ENCODE results near the gene VPS13D. TPM values are rescaled to one million over a fixed set of nuclear protein-coding genes. Genes with fewer than 3 reads are reported as not detected.

Gene VPS13D
- total and polyA plus RNA-seq, 9 donors: 19.8 to 59.3 (median 41.8) TPM

GRCh38 chr1:12359359-12360133 is 129.7 kb downstream of the VPS13D start:
- no peaks in the 10 kb centered on the region for H3K36me3 ChIP-seq
- H3K9me3 ChIP-seq: no peaks in the 10 kb centered on the region
- intact Hi-C loops (cut with DNase I): no loop called here
- H3K4me1 ChIP-seq (ENCODE audit: insufficient read depth): no peaks in the 10 kb centered on the region
- H3K27ac ChIP-seq: no peak overlapping the region
- DNase-seq: no peak
- no peak for TF ChIP-seq CTCF (IDR thresholded peaks at IDR 0.05)
- TF ChIP-seq POLR2A (IDR thresholded peaks at IDR 0.05): no peak
- no peak for TF ChIP-seq EP300 (IDR thresholded peaks at IDR 0.05)
- WGBS, 3 donors: 48 to 56% (median 54%) methylated on average over 3 of the region's 3 CpGs
- no peaks in the 10 kb centered on the region for H3K27me3 ChIP-seq
- H3K4me3 ChIP-seq: no peak overlapping the region

GRCh38 chr1:12368646-12369045 is 138.8 kb downstream of the VPS13D start:
- DNase-seq: no peak
- WGBS, 3 donors: 56 to 66% (median 61%) methylated on average over 2 of the region's 2 CpGs
- TF ChIP-seq EP300 (IDR thresholded peaks at IDR 0.05) (no peak), POLR2A (IDR thresholded peaks at IDR 0.05) (no peak), CTCF (IDR thresholded peaks at IDR 0.05) (no peak)
- H3K4me1 ChIP-seq (ENCODE audit: insufficient read depth): no peaks in the 10 kb centered on the region
- H3K27ac ChIP-seq: no peak overlapping the region
- H3K36me3 ChIP-seq: no peaks in the 10 kb centered on the region
- no peaks in the 10 kb centered on the region for H3K27me3 ChIP-seq
- no peak overlapping the region for H3K4me3 ChIP-seq
- H3K9me3 ChIP-seq: no peaks in the 10 kb centered on the region
- intact Hi-C loops (cut with DNase I): no loop called here

- no peak for TF ChIP-seq POLR2A (IDR thresholded peaks at IDR 0.05)
- Histone ChIP-seq H3K4me3 (no peak overlapping the region), H3K36me3 (no peaks in the 10 kb centered on the region), H3K27ac (no peak overlapping the region), H3K9me3 (no peaks in the 10 kb centered on the region), H3K4me1 (ENCODE audit: insufficient read depth) (no peaks in the 10 kb centered on the region), H3K27me3 (no peaks in the 10 kb centered on the region)
- 91 to 94% (median 93%) methylated on average over 6 of the region's 6 CpGs for WGBS, 3 donors
- intact Hi-C loops (cut with DNase I): no loop called here
- DNase-seq: no peak
Measured at GRCh38 chr1:12369258-12369657, 139.4 kb downstream of the VPS13D start.

- intact Hi-C loops (cut with DNase I): no loop called here
- Histone ChIP-seq H3K27me3 (no peaks in the 10 kb centered on the region), H3K4me1 (ENCODE audit: insufficient read depth) (no peaks in the 10 kb centered on the region), H3K4me3 (no peak overlapping the region), H3K36me3 (no peaks in the 10 kb centered on the region), H3K9me3 (no peaks in the 10 kb centered on the region), H3K27ac (no peak overlapping the region)
- DNase-seq: no peak
- no peak for TF ChIP-seq POLR2A (IDR thresholded peaks at IDR 0.05)
- TF ChIP-seq EP300 (IDR thresholded peaks at IDR 0.05): no peak
- TF ChIP-seq CTCF (IDR thresholded peaks at IDR 0.05): no peak
- 70 to 81% (median 77%) methylated on average over 5 of the region's 5 CpGs for WGBS, 3 donors
Measured at GRCh38 chr1:12370333-12370975, 140.6 kb downstream of the VPS13D start.

- 89 to 92% (median 92%) methylated on average over 5 of the region's 5 CpGs for WGBS, 3 donors
- Histone ChIP-seq H3K36me3 (no peaks in the 10 kb centered on the region), H3K27ac (no peak overlapping the region), H3K4me3 (no peak overlapping the region), H3K9me3 (no peaks in the 10 kb centered on the region), H3K4me1 (ENCODE audit: insufficient read depth) (peaks cover 1% of the 10 kb centered on the region), H3K27me3 (no peaks in the 10 kb centered on the region)
- TF ChIP-seq POLR2A (IDR thresholded peaks at IDR 0.05) (no peak), CTCF (IDR thresholded peaks at IDR 0.05) (no peak), EP300 (IDR thresholded peaks at IDR 0.05) (no peak)
- no peak for DNase-seq
- intact Hi-C loops (cut with DNase I): no loop called here
Measured at GRCh38 chr1:12371053-12371452, 141.2 kb downstream of the VPS13D start.

Measured in ovary (tissue), 9 donors.